KBM-7 (cell line): ENCODE data around the gene MTIF2.
"Not testable (repeated sequence)": the region's sequence is repeated elsewhere in the genome, so short reads cannot be mapped to it uniquely, and the experiment has no call there.

Experiments used
- DNase-seq: peaks from one replicate; pipeline ENCODE4 v3.0.0-alpha.2; 2015
- in situ Hi-C: fragments of 300-500 bp; cut with MboI; formaldehyde crosslinking; loops from 2 replicates; pipeline ENCODE4 v1.14.3; 2020; ENCODE audit warnings: low sequenced_read_pairs, low pct_unique_long_range_greater_than_20kb, mixed read lengths

The MTIF2 gene

DNA sequence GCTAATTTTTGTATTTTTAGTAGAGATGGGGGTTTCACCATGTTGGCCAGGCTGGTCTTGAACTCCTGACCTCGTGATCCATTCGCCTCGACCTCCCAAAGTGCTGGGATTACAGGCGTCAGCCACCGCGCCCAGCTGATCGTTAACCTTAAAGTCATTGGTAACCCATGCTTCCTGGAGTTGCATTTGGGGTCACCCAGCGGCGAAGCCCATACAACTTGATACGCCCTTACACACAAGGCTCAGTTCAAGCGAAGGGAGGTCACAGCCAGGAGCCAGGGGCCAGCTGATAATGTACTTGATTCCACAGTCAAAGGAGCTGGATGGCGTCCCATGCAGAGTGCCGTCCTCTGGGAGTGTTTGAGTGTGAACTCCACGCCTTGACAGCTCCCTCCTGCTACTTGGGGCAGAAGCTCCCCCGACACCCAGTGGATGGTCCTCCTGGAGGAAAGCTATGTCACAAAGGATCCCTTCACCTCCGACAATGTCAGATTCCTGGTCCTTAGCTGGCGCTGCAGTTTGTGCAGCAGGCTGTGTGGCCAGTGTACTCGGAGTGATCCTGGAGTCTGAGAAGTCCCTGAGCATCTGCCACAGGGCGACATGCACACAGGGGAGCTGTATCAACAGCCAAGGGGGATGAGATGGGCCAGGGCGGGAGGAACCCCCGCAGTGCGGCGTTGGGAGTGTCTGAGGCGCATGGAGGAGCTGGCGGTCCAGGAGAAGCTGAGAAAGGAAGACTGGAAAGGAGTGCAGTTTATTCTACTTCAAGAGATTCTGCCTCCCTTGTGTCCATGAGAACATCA lies 44.9 kb downstream of the MTIF2 start:
- no peak for DNase-seq

DNA sequence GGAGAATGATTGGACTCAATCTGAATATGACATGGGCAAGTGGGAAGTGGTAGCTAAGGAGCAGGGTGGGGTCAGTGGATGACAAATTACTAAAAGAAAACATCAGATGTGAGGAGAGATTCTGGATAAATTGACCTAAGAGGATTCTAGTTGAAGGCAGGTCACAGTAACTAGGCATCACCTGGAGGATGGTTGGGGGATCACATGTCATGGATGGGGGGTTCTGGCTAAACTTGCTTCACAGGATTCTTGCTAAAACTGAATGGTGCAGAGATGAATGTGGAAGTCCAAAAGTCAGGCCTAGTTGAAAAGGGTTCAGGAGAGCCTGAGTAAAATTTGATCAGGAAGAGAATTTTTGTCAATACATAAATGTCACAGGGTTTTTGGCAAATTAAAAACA lies 55.2 kb downstream of the MTIF2 start:
- DNase-seq = no peak
- in situ Hi-C loops = no loop called here

More for the DNA sequence above, 44.9 kb downstream of the MTIF2 start:
- in situ Hi-C loops = no loop called here

DNA sequence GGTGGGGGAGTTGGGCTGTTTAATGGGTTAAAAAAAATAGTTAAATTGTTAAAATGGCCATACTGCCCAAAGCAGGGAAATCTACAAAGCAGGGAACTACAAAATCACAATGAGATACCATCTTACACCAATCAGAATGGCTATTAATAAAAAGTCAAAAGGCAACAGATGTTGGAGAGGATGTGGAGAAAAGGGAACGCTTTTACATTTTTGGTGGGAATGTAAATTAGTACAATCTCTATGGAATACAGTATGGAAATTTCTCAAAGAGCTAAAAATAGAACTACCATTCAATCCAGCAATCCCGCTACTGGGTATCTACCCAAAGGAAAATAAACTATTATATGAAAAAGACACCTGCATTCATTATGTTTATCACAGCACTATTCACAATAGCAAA lies 64.1 kb downstream of the MTIF2 start:
- in situ Hi-C loops = no loop called here
- DNase-seq = no peak

GRCh38 chr2:55204536-55204935 lies 64.5 kb downstream of the MTIF2 start:
- in situ Hi-C loops = no loop called here

DNA sequence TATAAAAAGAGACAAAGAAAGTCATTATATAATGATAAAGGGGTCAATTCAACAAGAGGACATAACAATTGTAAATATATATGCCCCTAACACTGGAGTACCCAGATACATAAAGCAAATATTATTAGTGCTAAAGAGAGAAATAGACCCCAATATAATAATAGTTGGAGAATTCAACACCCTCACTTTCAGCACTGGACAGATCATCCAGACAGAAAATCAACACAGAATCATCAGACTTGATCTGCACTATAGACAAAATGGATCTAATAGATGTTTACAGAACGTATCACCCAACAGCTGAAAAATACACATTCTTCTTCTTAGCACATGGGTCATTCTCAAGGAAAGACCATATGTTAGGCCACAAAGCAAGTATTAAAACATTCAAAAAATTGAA lies 68.6 kb downstream of the MTIF2 start:
- no peak for DNase-seq
- in situ Hi-C loops = no loop called here

More at GRCh38 chr2:55204536-55204935, 64.5 kb downstream of the MTIF2 start:
- no peak for DNase-seq

DNA sequence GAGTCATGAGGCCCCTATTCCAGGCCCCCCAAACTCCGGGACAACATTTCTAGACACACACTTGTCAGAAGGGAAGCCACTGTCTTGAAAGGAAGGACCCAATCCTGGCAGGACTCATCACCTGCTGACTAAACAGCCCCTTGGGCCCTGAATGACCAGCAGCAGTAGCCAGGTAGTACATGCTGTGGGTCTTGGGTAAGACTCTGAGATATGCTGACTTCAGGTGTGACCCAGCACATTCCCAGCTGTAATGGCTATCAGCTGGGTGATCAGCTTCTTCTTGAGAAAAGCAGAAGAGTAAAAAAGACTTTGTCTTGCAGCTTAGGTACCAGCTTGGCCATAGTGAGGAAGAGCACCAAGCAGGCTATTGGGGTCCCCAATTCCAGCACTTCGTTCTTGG lies 72.5 kb downstream of the MTIF2 start:
- no peak for DNase-seq
- in situ Hi-C loops = no loop called here

DNA sequence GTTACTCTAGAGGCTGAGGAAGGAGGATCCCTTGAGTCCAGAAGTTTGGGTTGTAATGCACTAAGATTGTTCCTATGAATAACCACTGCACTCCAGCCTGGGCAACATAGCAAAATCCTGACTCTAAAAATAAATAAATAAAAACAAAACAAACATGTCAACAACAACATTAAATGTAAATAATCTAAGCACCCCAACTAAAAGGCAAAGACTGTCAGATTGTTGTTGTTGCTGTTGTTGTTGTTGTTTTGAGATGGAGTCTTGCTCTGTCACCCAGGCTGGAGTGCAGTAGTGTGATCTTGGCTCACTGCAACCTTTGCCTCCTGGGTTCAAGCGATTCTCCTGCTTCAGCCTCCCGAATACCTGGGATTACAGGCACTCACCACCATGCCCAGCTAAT lies 77.1 kb downstream of the MTIF2 start:
- in situ Hi-C loops = not testable (repeated sequence)

GRCh38 chr2:55186837-55187236 lies 82.2 kb downstream of the MTIF2 start:
- DNase-seq, in situ Hi-C loops: not testable (repeated sequence)

More for the DNA sequence above, 77.1 kb downstream of the MTIF2 start:
- not testable (repeated sequence) for DNase-seq
